Endodermal cell (in vitro differentiated cells): ENCODE data around the gene ILDR1. TPM values are rescaled to one million over a fixed set of nuclear protein-coding genes. Genes with fewer than 3 reads are reported as not detected.

Experiments
- DNase-seq: peaks from one replicate; pipeline ENCODE4 v3.0.0-alpha.2; 2017
- H3K27ac ChIP-seq: 2 replicates; pipeline ENCODE4 v1.5.1; 2013; ENCODE audit warnings: mild to moderate bottlenecking, low read depth, low read length, moderate library complexity
- H3K27me3 ChIP-seq: 2 replicates; pipeline ENCODE4 v1.6.1; 2013; ENCODE audit warnings: mild to moderate bottlenecking, low read length, moderate library complexity; ENCODE audit not compliant: insufficient read depth, control insufficient read depth, poor library complexity, severe bottlenecking
- H3K36me3 ChIP-seq: 2 replicates; pipeline ENCODE4 v1.7.0; 2013; ENCODE audit warnings: mild to moderate bottlenecking, low read length, moderate library complexity; ENCODE audit not compliant: control insufficient read depth, insufficient read depth
- H3K4me1 ChIP-seq: one replicate; pipeline ENCODE4 v1.7.0; 2013; ENCODE audit warnings: low read length; ENCODE audit not compliant: control insufficient read depth, insufficient read depth
- H3K4me3 ChIP-seq: 2 replicates; pipeline ENCODE4 v1.5.1; 2013; ENCODE audit warnings: mild to moderate bottlenecking, low read length, moderate library complexity
- H3K9ac ChIP-seq: 2 replicates; pipeline ENCODE4 v1.6.1; 2013; ENCODE audit warnings: mild to moderate bottlenecking, low read length, moderate library complexity; ENCODE audit not compliant: poor library complexity, severe bottlenecking; ENCODE audit errors: extremely low read depth
- H3K9me3 ChIP-seq: 2 replicates; pipeline ENCODE4 v1.6.1; 2013; ENCODE audit warnings: mild to moderate bottlenecking, low read length, moderate library complexity; ENCODE audit not compliant: control insufficient read depth
- H3K27ac Mint-ChIP-seq: 2 replicates; pipeline ENCODE4 v1.8.0; 2020; ENCODE audit warnings: mixed read lengths
- H3K27me3 Mint-ChIP-seq: 2 replicates; pipeline ENCODE4 v1.8.0; 2021; ENCODE audit warnings: mild to moderate bottlenecking, mixed read lengths; ENCODE audit not compliant: insufficient read depth
- H3K36me3 Mint-ChIP-seq: 2 replicates; pipeline ENCODE4 v1.8.0; 2020; ENCODE audit warnings: low read depth, mixed read lengths
- H3K4me1 Mint-ChIP-seq: 2 replicates; pipeline ENCODE4 v1.8.0; 2020; ENCODE audit warnings: mixed read lengths
- H3K4me3 Mint-ChIP-seq: 2 replicates; pipeline ENCODE4 v1.8.0; 2020; ENCODE audit warnings: mild to moderate bottlenecking, moderate library complexity, mixed read lengths
- H3K9me3 Mint-ChIP-seq: 2 replicates; pipeline ENCODE4 v1.8.0; 2020; ENCODE audit warnings: mild to moderate bottlenecking, mixed read lengths
- CTCF ChIP-seq: fragments of 200-600 bp; sonication (generic); conservative IDR thresholded peaks from 2 replicates; pipeline ENCODE4 v1.5.0; 2021; ENCODE audit warnings: antibody characterized with exemption, mild to moderate bottlenecking
- WGBS, 2 experiments: methylation state at CpG; one replicate each; pipeline versions ENCODE4 v1.1.5 to v1.1.7; 2013; ENCODE audit warnings: missing lambda C conversion rate in 2 of 2, mixed read lengths in 1 of 2; ENCODE audit not compliant: insufficient coverage in 1 of 2, insufficient read length in 1 of 2; 5-methylcytosine and 5-hydroxymethylcytosine counted together
- total RNA-seq, 2 donors: library from RNA; stranded (reverse); fragmentation: NEBNext Ultra II Directional in 1 of 2; extraction: Animal tissue kit (Norgen Biotek cat#: 25700) in 1 of 2; gene quantifications; 2 replicates in 1 of 2; 3 replicates in 1 of 2; pipeline ENCODE4 v1.2.1, GENCODE V29; 2021

Gene ILDR1
- total RNA-seq, 2 donors from 2014 or later, result 2.0 to 3.6 TPM

GRCh38 chr3:121979734-121980449 lies 42.2 kb downstream of the ILDR1 start:
- H3K9me3 ChIP-seq, result peaks cover 24% of the 10 kb centered on the region
- no peak overlapping the region for H3K27ac ChIP-seq
- no peaks in the 10 kb centered on the region for H3K4me1 Mint-ChIP-seq
- no peaks in the 10 kb centered on the region for H3K36me3 ChIP-seq
- no peak overlapping the region for H3K27ac Mint-ChIP-seq
- no peak for DNase-seq
- no peak overlapping the region for H3K4me3 Mint-ChIP-seq
- H3K4me3 ChIP-seq, result no peak overlapping the region
- peaks cover 4% of the 10 kb centered on the region for H3K36me3 Mint-ChIP-seq
- no peaks in the 10 kb centered on the region for H3K27me3 Mint-ChIP-seq
- no peaks in the 10 kb centered on the region for H3K4me1 ChIP-seq
- no peak for TF ChIP-seq CTCF
- no peak overlapping the region for H3K9ac ChIP-seq
- H3K27me3 ChIP-seq, result no peaks in the 10 kb centered on the region
- H3K9me3 Mint-ChIP-seq, result peaks cover 34% of the 10 kb centered on the region

GRCh38 chr3:121979246-121979645 lies 42.8 kb downstream of the ILDR1 start:
- TF ChIP-seq CTCF, result no peak
- H3K4me3 Mint-ChIP-seq, result no peak overlapping the region
- Histone ChIP-seq H3K36me3 (no peaks in the 10 kb centered on the region), H3K9me3 (peaks cover 27% of the 10 kb centered on the region), H3K27me3 (no peaks in the 10 kb centered on the region), H3K4me1 (no peaks in the 10 kb centered on the region), H3K4me3 (no peak overlapping the region), H3K27ac (no peak overlapping the region), H3K9ac (no peak overlapping the region)
- H3K27ac Mint-ChIP-seq, result no peak overlapping the region
- no peaks in the 10 kb centered on the region for H3K27me3 Mint-ChIP-seq
- no peak for DNase-seq
- no peaks in the 10 kb centered on the region for H3K4me1 Mint-ChIP-seq
- 85 to 86% methylated on average over 1 to 2 of the region's 2 CpGs for WGBS, 2 experiments
- peaks cover 39% of the 10 kb centered on the region for H3K9me3 Mint-ChIP-seq
- H3K36me3 Mint-ChIP-seq, result peaks cover 7% of the 10 kb centered on the region

DNA sequence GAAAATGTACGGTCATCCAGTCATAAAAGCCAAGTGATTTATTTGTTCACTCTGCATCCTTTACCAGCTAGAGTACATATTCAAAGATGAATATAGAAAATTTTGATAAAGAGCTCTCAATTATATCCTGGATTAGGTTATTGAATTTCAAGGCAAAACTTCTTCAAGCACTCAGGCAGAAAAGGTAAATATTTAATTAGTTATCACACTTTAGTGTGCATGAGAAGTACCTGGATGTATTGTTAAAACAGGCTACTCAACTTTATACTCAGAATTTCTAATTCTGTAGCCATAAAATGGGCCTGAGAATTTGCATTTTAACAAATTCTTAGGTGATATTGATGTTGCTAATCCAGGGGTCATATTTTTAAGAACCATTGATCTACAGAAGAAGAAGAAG lies 45.3 kb downstream of the ILDR1 start:
- no peak for TF ChIP-seq CTCF
- H3K27ac ChIP-seq, result no peak overlapping the region

More for the DNA sequence above, 45.3 kb downstream of the ILDR1 start:
- Histone ChIP-seq H3K4me3 (no peak overlapping the region), H3K4me1 (no peaks in the 10 kb centered on the region), H3K27me3 (no peaks in the 10 kb centered on the region), H3K36me3 (no peaks in the 10 kb centered on the region), H3K9ac (no peak overlapping the region), H3K9me3 (peaks cover 13% of the 10 kb centered on the region)
- Mint-ChIP-seq H3K27ac (no peak overlapping the region), H3K4me1 (no peaks in the 10 kb centered on the region), H3K27me3 (no peaks in the 10 kb centered on the region), H3K4me3 (no peak overlapping the region), H3K9me3 (peaks cover 24% of the 10 kb centered on the region), H3K36me3 (peaks cover 5% of the 10 kb centered on the region)
- 100% methylated on average over 1 of the region's 1 CpG; no CpG with 5 or more reads in 1 of the 2 experiments for WGBS, 2 experiments
- DNase-seq, result no peak
